DMS79 (cell line): ENCODE results near the gene NPPB.

Source experiments
- DNase-seq: peaks from one replicate; lab custom pipeline; 2025; lab: John Stamatoyannopoulos, UW

The NPPB gene

GRCh38 chr1:11833497-11833896, 25.2 kb downstream of the NPPB start:
- no peak for DNase-seq

DNA sequence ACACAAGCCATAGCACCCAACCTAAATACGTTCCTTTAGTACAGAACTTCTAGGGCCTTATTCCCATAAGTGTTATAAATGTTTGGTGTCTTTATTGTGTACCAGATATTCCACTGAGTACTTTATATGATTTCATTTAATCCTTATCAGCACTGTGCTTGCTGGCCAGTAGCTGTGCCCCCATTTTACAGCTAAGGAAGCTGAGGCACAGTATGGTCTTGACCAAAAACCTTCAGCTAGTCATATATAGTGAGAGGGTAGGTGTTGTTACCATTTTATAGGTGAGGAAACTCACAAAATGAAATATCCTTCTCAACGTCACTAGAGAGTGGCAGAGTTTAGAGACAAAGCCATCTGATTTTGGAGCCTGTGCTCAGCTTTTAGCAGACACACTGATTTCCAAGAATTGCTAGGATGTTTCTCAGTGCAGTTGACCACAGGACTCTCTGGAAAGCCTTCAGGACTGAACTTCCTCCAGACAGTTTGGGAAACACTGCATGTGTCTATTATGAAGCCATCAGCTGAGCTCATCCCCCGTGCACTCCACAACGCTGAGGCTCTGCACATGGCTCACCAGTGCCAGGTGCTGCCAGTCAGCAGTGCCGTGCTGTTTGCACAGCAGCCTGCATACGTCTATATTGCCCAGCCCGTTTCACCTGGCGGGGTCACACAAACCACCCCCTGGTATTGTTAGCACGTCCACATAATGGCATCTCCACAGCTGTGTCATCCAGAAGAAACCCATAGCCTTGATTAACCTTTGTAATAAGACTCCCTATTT, 26.6 kb downstream of the NPPB start:
- DNase-seq: no peak

DNA sequence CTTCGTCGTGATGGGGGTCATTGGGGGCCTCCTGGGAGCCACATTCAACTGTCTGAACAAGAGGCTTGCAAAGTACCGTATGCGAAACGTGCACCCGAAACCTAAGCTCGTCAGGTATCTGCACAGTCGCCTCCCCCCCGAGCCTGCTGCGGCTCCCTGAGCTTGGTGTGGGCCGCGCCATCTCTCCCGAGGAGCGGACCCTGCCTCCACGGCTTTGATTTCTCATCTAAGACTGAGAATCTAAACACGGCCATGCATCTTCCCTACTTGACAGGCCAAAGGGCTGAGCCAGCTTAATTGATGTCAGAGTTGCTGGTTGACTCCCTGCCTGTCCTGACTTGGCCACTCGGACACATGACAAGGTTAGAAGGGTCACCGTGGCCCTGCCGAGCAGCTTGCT, 30.2 kb downstream of the NPPB start:
- no peak for DNase-seq

DNA sequence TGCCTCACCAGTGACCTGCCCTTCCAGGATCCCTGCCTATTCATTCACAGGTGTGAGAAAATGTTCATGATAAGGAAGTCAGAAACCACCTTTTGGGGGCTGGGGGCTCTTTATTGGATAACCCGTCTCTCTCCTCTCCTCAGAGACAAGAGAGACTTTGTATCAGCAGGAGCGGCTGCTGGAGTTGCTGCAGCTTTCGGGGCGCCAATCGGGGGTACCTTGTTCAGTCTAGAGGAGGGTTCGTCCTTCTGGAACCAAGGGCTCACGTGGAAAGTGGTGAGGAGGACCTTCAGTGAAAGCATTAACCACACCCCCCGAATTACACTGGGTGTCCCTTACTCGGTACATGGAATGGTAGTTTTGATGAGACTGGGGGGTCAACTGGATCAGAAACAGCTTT, 31.8 kb downstream of the NPPB start:
- DNase-seq: no peak

GRCh38 chr1:11825131-11825530, 33.6 kb downstream of the NPPB start:
- DNase-seq: no peak

DNA sequence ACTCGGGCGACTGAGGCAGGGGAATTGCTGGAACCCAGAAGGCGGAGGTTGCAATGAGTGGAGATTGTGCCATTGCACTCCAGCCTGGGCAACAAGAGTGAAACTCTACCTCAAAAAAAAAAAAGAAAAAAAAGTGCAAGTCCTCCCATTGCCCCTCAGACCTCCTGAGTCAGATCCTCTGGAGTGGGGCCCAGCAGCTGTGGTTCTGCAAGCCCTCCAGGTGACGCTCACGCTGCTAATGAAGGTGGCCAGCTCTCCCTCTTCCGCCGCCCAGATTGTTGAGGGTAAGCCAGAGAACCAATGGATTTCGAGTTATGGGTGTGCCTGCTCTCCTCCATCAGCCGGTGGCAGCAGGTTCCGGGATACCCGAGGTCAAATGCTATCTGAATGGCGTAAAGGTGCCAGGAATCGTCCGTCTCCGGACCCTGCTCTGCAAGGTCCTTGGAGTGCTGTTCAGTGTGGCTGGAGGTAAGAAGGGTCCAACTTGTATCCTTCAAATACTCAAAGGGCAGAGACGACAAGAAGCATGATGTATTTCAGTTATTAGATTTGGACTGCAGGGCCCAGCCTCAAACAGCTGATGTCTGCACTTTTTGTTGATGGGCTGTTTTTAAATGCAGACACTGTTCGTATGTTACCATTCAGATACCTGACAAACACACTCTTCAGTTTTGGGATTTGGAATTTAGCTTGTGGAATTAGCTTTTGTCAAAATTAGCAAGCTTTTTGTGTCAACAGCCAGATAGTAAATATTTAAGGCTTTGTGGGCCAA, 35.2 kb downstream of the NPPB start:
- DNase-seq: no peak

GRCh38 chr1:11822091-11822490, 36.7 kb downstream of the NPPB start:
- DNase-seq: no peak

DNA sequence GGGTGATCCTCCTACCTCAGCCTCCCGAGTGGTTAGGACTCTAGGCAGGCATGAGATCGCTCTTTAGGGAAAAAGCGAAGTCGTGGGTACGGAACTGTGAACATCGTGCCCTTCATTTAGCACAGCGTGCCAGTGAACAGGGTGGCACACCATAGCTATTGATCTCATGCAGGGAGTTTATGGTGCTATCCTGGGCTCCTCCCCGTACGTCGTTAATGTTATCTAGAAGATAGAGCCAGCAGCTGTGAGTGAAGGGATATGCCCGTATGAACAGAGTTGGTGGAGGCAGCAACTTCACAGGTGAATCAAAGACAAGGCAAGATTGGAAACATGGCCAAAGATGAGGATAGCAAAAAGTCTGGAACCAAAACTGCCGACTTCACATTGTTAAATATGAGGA, 41.6 kb downstream of the NPPB start:
- DNase-seq: no peak

DNA sequence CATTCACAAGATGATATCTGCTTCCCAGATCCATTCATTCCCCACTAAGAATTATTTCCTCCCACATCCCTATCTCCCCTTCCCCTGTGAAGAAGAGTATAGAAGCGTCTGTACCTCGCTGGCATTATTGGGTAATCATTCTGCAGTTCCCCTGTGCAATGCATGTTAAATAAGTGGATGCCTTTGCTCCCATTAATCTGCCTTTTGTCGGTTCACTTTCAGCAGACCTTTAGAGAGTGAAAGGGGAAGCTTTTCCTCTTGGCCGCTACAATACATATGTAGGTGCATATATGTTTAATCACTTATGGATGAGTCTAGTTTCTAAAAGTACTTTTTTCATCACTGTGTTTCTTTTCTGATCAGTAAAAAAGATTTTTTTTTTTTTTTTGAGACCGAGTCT, 45.7 kb downstream of the NPPB start:
- DNase-seq: no peak
